HCT116 (cell line): ENCODE data around the gene HMX1. TPM values are rescaled to one million over a fixed set of nuclear protein-coding genes. Genes with fewer than 3 reads are reported as not detected.
A peak's percentile ranks its signal among the peaks of the same experiment; 100 is the strongest.

Source experiments
- ATAC-seq: fragments of 200-7000 bp; cut with Tn5 transposase; 2 replicates; pipeline ENCODE4 v1.9.1; 2020; ENCODE audit warnings: mild to moderate bottlenecking, moderate library complexity
- BruUV-seq: library from RNA; stranded (reverse); fragments of 400-500 nt; replicated peaks from 2 replicates; lab custom pipeline; 2021; lab: Mats Ljungman, UMichigan
- CTCF ChIA-PET: fragments of 300-600 bp; sonication (Branson Sonifier 250); formaldehyde crosslinking; loops from one replicate; lab custom pipeline; 2021; ENCODE audit warnings: antibody characterized with exemption; lab: Charles Lee
- POLR2A ChIA-PET: fragments of 300-600, 350-600 bp; sonication (Branson Sonifier 250); formaldehyde crosslinking; loops from one replicate; lab custom pipeline; 2021; ENCODE audit warnings: antibody characterized with exemption; lab: Charles Lee
- RAD21 ChIA-PET, 2 experiments: fragments of 300-600 bp; sonication (Branson Sonifier 250); formaldehyde crosslinking; loops; one replicate each; lab custom pipeline; 2023; ENCODE audit warnings: low total read pairs in 2 of 2; ENCODE audit not compliant: uncharacterized antibody in 2 of 2, unreplicated experiment in 2 of 2, low non-redundant PET in 1 of 2; lab: Charles Lee
- DNase-seq: peaks from one replicate; pipeline ENCODE4 v3.0.0-alpha.2; 2010; ENCODE audit warnings: low read depth, low spot score
- H2AFZ ChIP-seq: fragments of 200-600 bp; shearing (Covaris generic), sonication (generic); 2 replicates; pipeline ENCODE4 v1.6.1; 2017; ENCODE audit warnings: low read depth, mixed run types, mixed read lengths, antibody characterized with exemption, low read length; ENCODE audit not compliant: poor library complexity, severe bottlenecking
- H3K27ac ChIP-seq: 2 replicates; pipeline ENCODE4 v1.5.1; 2012; ENCODE audit warnings: low read depth, low read length
- H3K27me3 ChIP-seq: fragments of 200-600 bp; sonication (generic); 2 replicates; pipeline ENCODE4 v1.6.1; 2016; ENCODE audit warnings: mixed run types, low read length, mixed read lengths; ENCODE audit not compliant: insufficient read depth
- H3K36me3 ChIP-seq, 2 experiments: fragments of 200-500 bp in 1 of 2; fragments of 200-600 bp in 1 of 2; sonication (Bioruptor generic) in 1 of 2; sonication (generic) in 1 of 2; 2 replicates each; pipeline versions ENCODE4 v1.5.1 to v1.6.1; 2014 to 2016; ENCODE audit warnings: low read length in 2 of 2, inconsistent platforms in 1 of 2, mixed read lengths in 1 of 2, mixed run types in 1 of 2; ENCODE audit not compliant: insufficient read depth in 2 of 2, control insufficient read depth in 1 of 2
- H3K4me1 ChIP-seq, 2 experiments: fragments of 200-600 bp in 1 of 2; sonication (generic) in 1 of 2; 2 replicates each; pipeline versions ENCODE4 v1.5.1 to v1.6.1; 2012 to 2017; ENCODE audit warnings: low read length in 2 of 2, inconsistent platforms in 1 of 2, mild to moderate bottlenecking in 1 of 2, mixed read lengths in 1 of 2, mixed run types in 1 of 2, moderate library complexity in 1 of 2; ENCODE audit not compliant: insufficient read depth in 2 of 2, control insufficient read depth in 1 of 2
- H3K4me2 ChIP-seq: fragments of 200-600 bp; sonication (generic); 2 replicates; pipeline ENCODE4 v1.6.1; 2017; ENCODE audit warnings: mixed run types, low read length, mixed read lengths
- H3K4me3 ChIP-seq, 2 experiments: fragments of 200-600 bp in 1 of 2; sonication (generic) in 1 of 2; replicated peaks in 1 of 2; 2 replicates each; pipeline ENCODE4 v1.5.1; 2011 to 2016; ENCODE audit warnings: low read length in 2 of 2, control low read depth in 1 of 2, low read depth in 1 of 2, mild to moderate bottlenecking in 1 of 2, mixed read lengths in 1 of 2, mixed run types in 1 of 2
- H3K79me2 ChIP-seq: fragments of 200-600 bp; sonication (generic); 2 replicates; pipeline ENCODE4 v1.6.1; 2017; ENCODE audit warnings: mild to moderate bottlenecking, mixed run types, low read length, moderate library complexity, mixed read lengths; ENCODE audit not compliant: insufficient read depth
- H3K9ac ChIP-seq: fragments of 200-600 bp; sonication (generic); 2 replicates; pipeline ENCODE4 v1.6.1; 2016; ENCODE audit warnings: low read length, mixed read lengths
- H3K9me2 ChIP-seq: fragments of 200-600 bp; sonication (generic), shearing (Covaris generic); 2 replicates; pipeline ENCODE4 v1.6.1; 2017; ENCODE audit warnings: mixed run types, mild to moderate bottlenecking, moderate library complexity; ENCODE audit not compliant: insufficient read depth
- H3K9me3 ChIP-seq, 2 experiments: fragments of 200-500 bp in 1 of 2; fragments of 200-600 bp in 1 of 2; sonication (Bioruptor generic) in 1 of 2; sonication (generic) in 1 of 2; 2 replicates each; pipeline ENCODE4 v1.6.1; 2014 to 2017; ENCODE audit warnings: low read length in 2 of 2, mixed read lengths in 2 of 2, inconsistent platforms in 1 of 2, low read depth in 1 of 2, mild to moderate bottlenecking in 1 of 2, mixed run types in 1 of 2, moderate library complexity in 1 of 2; ENCODE audit not compliant: control insufficient read depth in 1 of 2, insufficient read depth in 1 of 2
- H4K20me1 ChIP-seq: fragments of 200-600 bp; sonication (generic), shearing (Covaris generic); 2 replicates; pipeline ENCODE4 v1.6.1; 2017; ENCODE audit warnings: mixed run types, mild to moderate bottlenecking, moderate library complexity; ENCODE audit not compliant: insufficient read depth
- ATF3 ChIP-seq: IDR thresholded peaks from 2 replicates; pipeline ENCODE4 v1.6.1; 2012
- CBX3 ChIP-seq: IDR thresholded peaks from 2 replicates; pipeline ENCODE4 v1.6.1; 2012; ENCODE audit warnings: low read depth
- CEBPB ChIP-seq: IDR thresholded peaks from 2 replicates; pipeline ENCODE4 v1.6.1; 2012; ENCODE audit warnings: low read depth
- CTCF ChIP-seq, 3 experiments: fragments of 200-600 bp in 1 of 3; sonication (generic) in 1 of 3; IDR thresholded peaks in 2 of 3; conservative IDR thresholded peaks in 1 of 3; 2 replicates each; pipeline ENCODE4 v1.5.1; 2012 to 2017; ENCODE audit warnings: low read depth in 2 of 3, low read length in 2 of 3, antibody characterized with exemption in 1 of 3, borderline replicate concordance in 1 of 3, control low read depth in 1 of 3, mild to moderate bottlenecking in 1 of 3, mixed read lengths in 1 of 3, mixed run types in 1 of 3, moderate library complexity in 1 of 3; ENCODE audit not compliant: insufficient read depth in 1 of 3
- EGR1 ChIP-seq: IDR thresholded peaks from 2 replicates; pipeline ENCODE4 v1.6.1; 2012; ENCODE audit warnings: low read depth
- ELF1 ChIP-seq: IDR thresholded peaks from 2 replicates; pipeline ENCODE4 v1.6.1; 2012; ENCODE audit warnings: low read depth, borderline replicate concordance
- EZH2 ChIP-seq: fragments of 200-600 bp; sonication (generic); IDR thresholded peaks from 2 replicates; pipeline ENCODE4 v1.6.1; 2017; ENCODE audit warnings: antibody characterized with exemption, mixed run types
- EZH2phosphoT487 ChIP-seq: fragments of 200-600 bp; IDR thresholded peaks from 2 replicates; pipeline ENCODE4 v1.6.1; 2018; ENCODE audit warnings: antibody characterized with exemption, borderline replicate concordance
- FOSL1 ChIP-seq: IDR thresholded peaks from 2 replicates; pipeline ENCODE4 v1.6.1; 2012; ENCODE audit warnings: low read depth
- JUND ChIP-seq: IDR thresholded peaks from 2 replicates; pipeline ENCODE4 v1.6.1; 2012
- POLR2A ChIP-seq: IDR thresholded peaks from 2 replicates; pipeline ENCODE4 v1.7.0; 2011; ENCODE audit warnings: borderline replicate concordance; ENCODE audit not compliant: insufficient read depth, insufficient read length; ENCODE audit errors: extremely low read depth
- RAD21 ChIP-seq: IDR thresholded peaks from 2 replicates; pipeline ENCODE4 v1.6.1; 2012; ENCODE audit warnings: low read depth, mild to moderate bottlenecking
- SIN3A ChIP-seq: IDR thresholded peaks from 2 replicates; pipeline ENCODE4 v1.6.1; 2012; ENCODE audit warnings: low read depth
- SRF ChIP-seq: IDR thresholded peaks from 2 replicates; pipeline ENCODE4 v1.6.1; 2012; ENCODE audit warnings: low read depth
- TCF7L2 ChIP-seq: IDR thresholded peaks from 2 replicates; pipeline ENCODE4 v1.7.0; 2011; ENCODE audit warnings: borderline replicate concordance, inconsistent platforms; ENCODE audit not compliant: insufficient read depth, insufficient read length; ENCODE audit errors: extremely low read depth
- ZNF274 ChIP-seq: fragments of 200-500 bp; sonication (Bioruptor generic); IDR thresholded peaks from 2 replicates; pipeline ENCODE4 v1.6.1; 2014; ENCODE audit warnings: mild to moderate bottlenecking, low read depth, low read length, inconsistent platforms
- intact Hi-C: fragments of 100-400 bp; cut with micrococcal nuclease; formaldehyde crosslinking; loops from 2 replicates; pipeline ENCODE4 v1.10.0; 2022
- total RNA-seq: library from RNA; stranded (reverse); gene quantifications from one replicate; pipeline ENCODE4 v1.2.1, GENCODE V29; 2021; ENCODE audit not compliant: unreplicated experiment

The HMX1 gene
- total RNA-seq, 1 experiment from 2014 or later: 0.39 TPM

GRCh38 chr4:8855818-8856245, 15.8 kb downstream of the HMX1 start:
- peaks cover 0 to 6% of the 10 kb centered on the region in 2 experiments; a peak in 1 of 4 replicates for H3K4me1 ChIP-seq
- no peaks in the 10 kb centered on the region for H3K27me3 ChIP-seq
- POLR2A ChIA-PET: no interaction called here
- H3K79me2 ChIP-seq: no peaks in the 10 kb centered on the region
- no peak overlapping the region for H3K4me3 ChIP-seq
- RAD21 ChIA-PET: no interaction called here
- no peak overlapping the region for H3K9ac ChIP-seq
- CTCF ChIA-PET: no interaction called here
- no peak overlapping the region for H3K27ac ChIP-seq
- no peaks in the 10 kb centered on the region for H3K9me3 ChIP-seq
- TF ChIP-seq CTCF (IDR thresholded peaks at IDR 0.05 in 2 of 3, conservative IDR thresholded peaks at IDR 0.05 in 1 of 3; ENCODE audit: borderline replicate concordance in 1 of 3, insufficient read depth in 1 of 3, low read depth in 2 of 3, low read length in 2 of 3) (0 out of 6 replicates have a peak, but pooled peaks of 1 of the 3 experiments have one; percentile 8), FOSL1 (no peak)
- intact Hi-C loops: no loop called here
- DNase-seq (no peak), ATAC-seq (no peak)
- H3K4me2 ChIP-seq: no peak overlapping the region
- no peaks in the 10 kb centered on the region for H3K9me2 ChIP-seq
- BruUV-seq: no TSS peak
- H4K20me1 ChIP-seq: no peaks in the 10 kb centered on the region
- H2AFZ ChIP-seq: no peak overlapping the region
- H3K36me3 ChIP-seq: no peaks in the 10 kb centered on the region

- Histone ChIP-seq H3K4me2 (no peak overlapping the region), H3K79me2 (no peaks in the 10 kb centered on the region), H4K20me1 (no peaks in the 10 kb centered on the region), H3K9me2 (no peaks in the 10 kb centered on the region), H3K4me1 (peaks cover 0 to 6% of the 10 kb centered on the region in 2 experiments; a peak in 1 of 4 replicates), H3K9me3 (no peaks in the 10 kb centered on the region), H3K27ac (no peak overlapping the region), H2AFZ (no peak overlapping the region), H3K4me3 (no peak overlapping the region), H3K36me3 (no peaks in the 10 kb centered on the region), H3K27me3 (no peaks in the 10 kb centered on the region), H3K9ac (no peak overlapping the region)
- ChIA-PET CTCF (no interaction called here), RAD21 (no interaction called here), POLR2A (no interaction called here)
- DNase-seq (no peak), ATAC-seq (no peak)
- BruUV-seq: no TSS peak
- intact Hi-C loops: no loop called here
- no peak for TF ChIP-seq FOSL1
- TF ChIP-seq JUND: no peak
- TF ChIP-seq CEBPB: no peak
- TF ChIP-seq EGR1: no peak
- no peak for TF ChIP-seq CTCF (IDR thresholded peaks at IDR 0.05 in 2 of 3, conservative IDR thresholded peaks at IDR 0.05 in 1 of 3; ENCODE audit: borderline replicate concordance in 1 of 3, insufficient read depth in 1 of 3, low read depth in 2 of 3, low read length in 2 of 3)
- TF ChIP-seq TCF7L2: no peak
- TF ChIP-seq SIN3A: no peak
- TF ChIP-seq EZH2: no peak
- no peak for TF ChIP-seq POLR2A
- no peak for TF ChIP-seq ATF3
- TF ChIP-seq RAD21: no peak
- no peak for TF ChIP-seq EZH2phosphoT487
- no peak for TF ChIP-seq SRF
- TF ChIP-seq ELF1: no peak
- no peak for TF ChIP-seq CBX3
- no peak for TF ChIP-seq ZNF274
Measured at GRCh38 chr4:8854931-8855330, 16.7 kb downstream of the HMX1 start.
